Measurements from ENCODE around the gene KAT6B.

The KAT6B gene

DNA sequence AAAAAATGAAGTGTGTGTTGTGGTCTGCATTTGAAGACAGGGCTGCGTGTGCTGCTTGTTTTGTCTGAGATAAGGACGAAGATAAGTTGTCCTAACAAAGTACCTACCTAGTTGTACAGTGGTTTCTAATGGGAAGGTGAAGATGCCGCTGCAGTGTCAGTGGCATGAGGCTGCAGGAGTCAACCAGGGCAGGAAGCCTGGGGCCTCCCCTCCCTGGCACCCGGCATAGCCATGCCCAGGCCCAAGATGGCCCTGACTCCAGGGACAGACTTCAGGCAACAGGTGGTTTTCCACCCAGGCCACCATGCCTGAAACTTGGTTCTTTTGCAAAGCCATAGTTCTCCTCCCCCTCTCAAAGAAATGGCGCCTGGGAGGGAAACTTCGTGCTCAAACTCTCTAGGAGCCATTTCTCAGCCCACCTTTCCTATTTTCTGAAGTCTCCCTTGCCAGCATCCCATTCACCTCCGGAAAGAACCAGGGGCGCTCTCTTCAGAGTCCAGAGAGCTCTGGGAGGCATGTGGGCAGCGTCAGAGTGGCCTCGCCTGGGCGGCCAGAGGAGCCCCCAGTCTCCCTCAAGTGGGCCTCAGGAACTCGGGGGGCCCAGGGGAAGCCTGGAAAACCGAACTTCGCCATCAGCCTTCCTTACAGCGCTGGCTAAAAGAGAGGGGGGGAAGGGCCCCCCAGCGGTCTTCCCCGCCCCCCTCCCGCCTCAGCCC lies 2.1 kb upstream of the KAT6B start:
- DNase-seq, result no peak

GRCh38 chr10:74824900-74825370 lies 1.5 kb upstream of the KAT6B start:
- no peak for DNase-seq

GRCh38 chr10:74825371-74826141 lies 844 bp upstream of the KAT6B start:
- no peak for DNase-seq

DNA sequence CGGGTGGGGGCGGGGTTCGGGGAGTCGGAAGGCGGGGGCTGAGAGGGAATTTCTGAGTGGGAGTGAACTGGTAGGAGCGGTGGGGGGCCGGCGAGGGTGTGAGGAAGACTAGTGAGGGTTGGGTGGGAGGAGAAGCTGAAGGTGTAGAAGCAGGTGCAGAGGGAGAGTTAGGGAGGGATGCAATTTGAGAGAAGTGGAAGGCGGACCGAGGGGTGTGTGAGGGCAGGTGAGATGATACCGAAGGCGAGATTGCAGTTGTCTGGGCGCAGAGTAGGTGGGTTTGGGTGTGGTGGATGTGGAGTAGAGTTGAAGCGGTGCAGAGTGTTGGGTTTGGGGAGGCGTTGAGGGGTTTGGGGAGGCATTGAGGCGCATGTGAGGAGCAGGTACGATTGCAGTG lies 643 bp downstream of the KAT6B start:
- no peak for DNase-seq

DNA sequence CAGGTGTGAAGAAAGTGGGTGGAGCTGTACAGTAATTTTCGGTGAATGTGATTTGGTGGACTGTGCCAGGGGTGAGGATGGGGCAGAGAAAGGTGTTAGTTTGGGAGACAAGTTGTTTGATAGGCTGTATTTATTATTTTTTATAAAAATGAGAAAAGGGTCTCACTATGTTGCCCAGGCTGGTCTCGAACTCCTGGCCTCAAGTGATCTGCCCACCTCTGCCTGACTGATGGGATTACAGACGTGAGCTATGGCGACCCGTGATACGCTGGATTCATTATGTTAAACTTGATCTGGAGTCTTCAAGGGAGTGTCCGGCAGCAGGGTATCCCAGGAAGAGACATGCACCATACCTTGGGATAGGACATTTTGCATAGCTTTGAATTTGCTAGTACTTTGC lies 1.3 kb downstream of the KAT6B start:
- DNase-seq, result no peak

GRCh38 chr10:74828946-74829345 lies 2.5 kb downstream of the KAT6B start:
- DNase-seq, result no peak

- no peak for DNase-seq
Measured at GRCh38 chr10:74831518-74832120, 5.2 kb downstream of the KAT6B start.

DNA sequence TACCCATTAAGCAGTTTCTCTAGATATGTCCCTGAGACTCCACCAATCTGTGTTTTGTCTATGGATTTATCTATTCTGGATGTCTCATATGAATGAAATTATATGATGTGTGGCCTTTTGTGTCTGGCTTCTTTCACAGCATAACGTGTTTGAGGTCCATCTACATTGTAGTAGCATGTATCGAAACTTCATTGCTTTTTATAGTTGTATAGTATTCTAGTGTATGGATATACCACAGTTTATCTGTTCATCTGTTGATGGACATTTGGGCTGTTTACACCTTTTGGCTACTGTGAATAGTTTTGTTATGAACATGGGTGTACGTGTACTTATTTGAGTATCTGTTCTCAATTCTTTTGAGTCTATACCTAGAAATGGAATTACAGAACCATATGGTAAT lies 9.6 kb downstream of the KAT6B start:
- no peak for DNase-seq

GRCh38 chr10:74836877-74837276 lies 10.5 kb downstream of the KAT6B start:
- no peak for DNase-seq

DNA sequence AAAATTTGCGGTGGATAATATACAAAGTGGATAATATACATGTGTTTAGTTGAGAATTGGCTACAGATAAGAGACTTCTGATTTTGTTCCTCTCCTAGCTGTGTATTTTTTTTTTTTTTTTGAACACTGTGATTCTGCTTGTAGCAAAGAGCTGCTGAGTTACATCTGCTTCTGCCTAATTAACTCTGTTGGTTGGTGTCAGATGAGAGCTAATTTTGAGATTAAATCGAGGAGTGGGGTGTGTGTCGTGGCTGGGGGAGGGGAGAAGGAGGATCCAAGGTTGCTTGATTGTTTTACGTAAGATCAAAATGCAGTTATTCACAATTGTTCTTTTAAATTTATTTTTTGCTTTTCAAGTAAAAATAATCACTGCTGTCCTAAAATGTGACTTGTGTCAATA lies 11.3 kb downstream of the KAT6B start:
- no peak for DNase-seq

GRCh38 chr10:74839708-74840107 lies 13.3 kb downstream of the KAT6B start:
- no peak for DNase-seq

DNA sequence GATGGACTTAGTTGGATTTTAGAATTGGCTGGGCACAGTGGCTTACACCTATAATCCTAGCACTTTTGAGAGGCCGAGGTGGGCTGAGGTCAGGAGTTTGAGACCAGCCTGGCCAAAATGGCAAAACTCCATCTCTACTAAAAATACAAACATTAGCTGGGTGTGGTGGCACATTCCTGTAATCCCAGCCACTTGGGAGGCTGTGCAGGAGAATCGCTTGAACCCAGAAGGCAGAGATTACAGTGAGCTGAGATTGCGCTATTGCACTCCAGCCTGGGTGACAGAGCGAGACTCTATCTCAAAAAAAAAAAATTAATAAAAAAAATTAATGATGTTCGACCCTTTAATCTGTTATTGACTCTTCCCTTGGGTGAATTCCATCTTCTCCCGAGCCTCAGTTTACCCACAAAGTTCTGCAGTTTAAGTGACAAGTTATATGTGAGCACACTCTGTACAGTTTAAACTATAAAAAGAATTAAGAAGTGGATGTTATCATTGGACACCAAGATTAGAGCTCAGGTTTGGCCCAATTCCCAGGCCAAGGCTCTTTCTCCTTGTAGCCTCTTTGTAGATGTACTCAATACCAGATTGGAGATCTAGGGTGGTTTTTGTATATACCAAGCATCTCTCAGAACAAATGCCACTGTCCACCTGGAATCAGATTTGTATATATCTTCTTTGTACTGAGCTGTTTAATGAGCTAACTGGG lies 15.0 kb downstream of the KAT6B start:
- DNase-seq, result no peak

DNA sequence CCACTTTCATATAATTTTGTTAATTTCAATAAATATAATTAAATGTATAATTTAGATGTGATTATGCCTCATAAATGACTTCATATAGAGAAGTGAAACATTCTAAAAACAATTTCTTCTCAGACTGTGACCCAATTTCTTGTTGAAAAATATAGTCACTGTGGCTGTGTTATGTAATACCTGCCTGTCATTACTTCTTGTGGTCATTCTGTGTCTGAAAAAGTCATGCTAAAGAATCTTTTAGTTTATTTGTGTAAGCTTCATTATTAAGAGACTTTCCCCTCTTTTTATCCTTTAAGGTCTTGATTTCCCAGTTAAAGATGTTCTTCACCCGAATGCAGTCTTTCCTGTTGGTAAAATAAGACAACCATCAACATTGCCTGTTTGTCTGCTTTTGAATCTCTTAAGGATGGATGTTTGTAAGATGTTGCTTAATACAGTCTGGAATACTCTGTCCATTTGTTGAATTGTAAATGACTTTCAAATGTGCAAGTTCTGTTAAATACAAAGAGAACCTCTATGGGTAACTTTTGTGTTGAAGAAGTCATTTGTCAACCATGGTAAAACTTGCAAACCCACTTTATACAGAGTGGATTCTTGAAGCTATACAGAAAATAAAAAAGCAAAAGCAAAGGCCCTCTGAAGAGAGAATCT lies 16.0 kb downstream of the KAT6B start:
- no peak for DNase-seq

- no peak for DNase-seq
Measured at GRCh38 chr10:74846958-74847357, 20.6 kb downstream of the KAT6B start.

DNA sequence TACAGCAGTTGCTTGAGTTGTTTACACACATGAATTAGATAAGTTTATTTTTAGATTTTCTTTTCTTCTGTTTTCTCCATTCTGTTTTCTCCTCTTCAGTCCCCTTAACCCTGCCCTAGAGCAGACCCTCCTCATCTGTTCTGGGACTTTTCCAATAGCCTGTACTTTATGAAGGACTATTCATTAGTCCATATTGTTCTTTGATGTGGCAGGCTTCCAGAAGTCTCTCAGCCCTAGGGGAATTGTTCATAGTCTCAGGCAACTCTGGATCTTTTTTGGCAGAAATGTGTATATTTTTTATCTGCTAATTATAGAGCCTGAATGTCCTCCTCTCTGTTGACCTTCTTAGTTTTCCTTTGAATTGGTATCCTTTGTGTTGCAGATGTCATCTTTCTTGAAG lies 25.4 kb downstream of the KAT6B start:
- no peak for DNase-seq

GRCh38 chr10:74852381-74852780 lies 26.0 kb downstream of the KAT6B start:
- no peak for DNase-seq

DNA sequence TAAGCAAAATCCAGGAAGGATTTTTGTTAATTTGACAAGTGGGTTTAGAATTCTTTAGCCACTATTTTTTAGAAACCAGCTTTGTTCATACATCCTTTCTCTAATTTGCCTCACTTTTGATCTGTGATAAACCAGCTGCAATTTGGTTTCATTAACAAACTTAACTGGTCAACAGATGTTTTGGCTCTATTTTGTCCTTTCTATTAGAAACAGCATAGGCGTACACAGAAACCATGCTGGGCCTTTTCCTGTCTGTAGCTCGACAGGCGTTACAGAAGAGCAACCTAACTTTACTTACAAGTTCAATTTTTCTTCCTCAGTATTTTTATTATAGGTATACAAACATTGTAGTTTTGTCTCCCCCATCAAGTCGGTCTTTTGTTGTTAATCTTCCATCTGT lies 28.2 kb downstream of the KAT6B start:
- DNase-seq, result no peak

DNA sequence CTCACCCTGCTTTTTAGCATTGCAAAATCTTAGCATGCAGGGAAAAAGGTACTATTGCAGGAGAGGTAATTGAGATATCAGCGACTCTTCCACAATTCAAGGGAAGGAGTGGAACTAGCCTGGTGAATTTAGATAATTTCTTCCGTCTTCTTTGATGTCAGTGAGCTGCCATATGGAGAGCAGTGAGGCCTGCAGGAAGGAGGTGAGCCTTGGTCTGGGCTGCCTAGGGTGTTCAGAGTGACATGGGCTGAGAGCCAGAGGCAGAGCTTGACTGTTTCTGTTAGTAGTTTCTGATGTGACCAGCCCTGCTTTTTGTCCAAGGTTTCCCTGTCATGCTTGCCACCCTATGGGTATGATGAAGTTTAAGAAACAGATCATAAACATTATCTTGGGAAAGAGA lies 28.6 kb downstream of the KAT6B start:
- DNase-seq, result no peak

DNA sequence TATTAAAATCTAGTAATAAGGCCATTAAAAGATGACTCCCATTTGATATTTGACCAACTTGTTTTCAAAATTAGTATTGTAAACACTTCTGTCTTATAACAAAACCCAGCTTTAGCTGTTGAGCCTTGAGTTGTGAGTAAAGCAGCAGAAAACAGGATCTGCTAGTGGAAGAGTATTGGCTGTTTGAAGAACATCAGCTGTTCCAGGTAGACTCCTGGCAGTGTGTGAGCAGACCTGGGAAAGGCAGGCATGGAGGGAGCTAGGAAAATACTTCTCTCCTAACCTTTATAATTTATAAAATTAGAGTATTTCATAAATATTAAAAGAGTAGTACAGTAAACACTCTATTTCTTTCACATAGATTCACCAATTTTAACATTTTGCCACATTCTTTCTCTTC lies 29.0 kb downstream of the KAT6B start:
- no peak for DNase-seq

DNA sequence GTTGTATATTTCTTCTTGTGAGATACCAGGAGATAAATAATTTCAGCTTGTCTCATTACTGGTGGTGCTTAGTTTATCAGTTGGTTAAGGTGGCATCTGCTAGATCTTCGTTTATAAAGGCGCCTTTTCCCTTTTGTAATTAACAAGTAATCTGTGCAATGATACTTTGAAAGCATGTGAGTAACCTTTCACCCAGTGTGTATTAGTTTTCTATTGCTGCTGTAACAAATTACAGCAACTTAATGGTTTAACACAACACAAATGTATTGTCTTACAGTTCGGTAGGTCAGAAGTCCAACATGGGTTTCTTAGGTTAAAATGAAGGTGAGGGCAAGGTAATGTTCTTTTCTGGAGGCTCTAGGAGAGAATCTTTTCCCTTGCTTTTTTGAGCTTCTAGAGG lies 30.5 kb downstream of the KAT6B start:
- DNase-seq, result no peak

- DNase-seq, result no peak
Measured at GRCh38 chr10:74857586-74857985, 31.2 kb downstream of the KAT6B start.

DNA sequence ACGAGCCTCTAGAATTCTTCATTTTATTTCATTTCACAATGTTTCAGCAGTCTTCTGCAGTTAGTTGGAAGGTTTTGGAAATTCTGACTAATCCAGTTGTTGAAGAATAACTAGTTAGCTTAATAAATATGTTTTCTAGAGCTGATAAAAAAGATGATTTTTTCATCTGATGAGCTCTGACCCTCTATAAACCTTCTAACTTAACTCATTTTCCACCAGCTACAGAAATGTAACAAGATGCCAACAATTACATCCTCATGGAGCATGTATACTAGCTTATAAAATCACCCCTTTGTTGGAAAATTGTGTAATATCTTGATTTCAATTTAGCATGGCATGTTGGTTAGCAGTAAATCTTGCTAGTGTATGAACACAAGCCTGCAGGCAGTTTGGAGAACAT lies 33.1 kb downstream of the KAT6B start:
- DNase-seq, result no peak

- DNase-seq, result no peak
Measured at GRCh38 chr10:74862625-74863024, 36.2 kb downstream of the KAT6B start.

Data from DMS79 (cell line).